Astrocyte (in vitro differentiated cells and primary cell): Measurements from ENCODE around the gene MICAL3.

Experiments
- EZH2 ChIP-seq: IDR thresholded peaks from 2 replicates; pipeline ENCODE4 v1.6.1; 2012; ENCODE audit warnings: mild to moderate bottlenecking, low read length, inconsistent platforms; ENCODE audit not compliant: insufficient read depth
- TF ChIP-seq, protein P1 (sequence below): IDR thresholded peaks from 2 replicates; pipeline ENCODE4 v1.5.1; 2011; ENCODE audit warnings: low read depth, mild to moderate bottlenecking, inconsistent platforms, low read length, moderate library complexity; ENCODE audit not compliant: insufficient read depth

DNA sequence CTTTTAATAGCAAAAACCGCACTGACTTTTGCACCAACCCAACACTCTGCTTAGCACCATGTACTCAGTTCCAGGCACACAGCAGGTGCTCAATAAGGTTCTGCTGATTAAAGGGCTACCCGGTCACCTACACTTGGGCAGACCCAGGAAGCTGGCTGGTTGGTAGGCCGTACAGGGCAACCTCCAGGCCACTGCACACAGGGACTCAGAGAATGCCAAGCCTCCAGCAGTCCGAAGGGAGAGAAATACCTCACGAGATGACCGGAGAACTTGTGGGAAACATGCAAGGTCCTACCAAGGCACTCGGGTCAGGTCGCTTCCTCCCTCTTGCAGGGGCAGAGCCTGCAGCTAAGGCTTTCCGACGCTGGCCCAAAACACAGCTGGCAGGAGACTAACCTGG, 109.2 kb downstream of the MICAL3 start:
- no peak for TF ChIP-seq EZH2
- TF ChIP-seq, protein P1, sequence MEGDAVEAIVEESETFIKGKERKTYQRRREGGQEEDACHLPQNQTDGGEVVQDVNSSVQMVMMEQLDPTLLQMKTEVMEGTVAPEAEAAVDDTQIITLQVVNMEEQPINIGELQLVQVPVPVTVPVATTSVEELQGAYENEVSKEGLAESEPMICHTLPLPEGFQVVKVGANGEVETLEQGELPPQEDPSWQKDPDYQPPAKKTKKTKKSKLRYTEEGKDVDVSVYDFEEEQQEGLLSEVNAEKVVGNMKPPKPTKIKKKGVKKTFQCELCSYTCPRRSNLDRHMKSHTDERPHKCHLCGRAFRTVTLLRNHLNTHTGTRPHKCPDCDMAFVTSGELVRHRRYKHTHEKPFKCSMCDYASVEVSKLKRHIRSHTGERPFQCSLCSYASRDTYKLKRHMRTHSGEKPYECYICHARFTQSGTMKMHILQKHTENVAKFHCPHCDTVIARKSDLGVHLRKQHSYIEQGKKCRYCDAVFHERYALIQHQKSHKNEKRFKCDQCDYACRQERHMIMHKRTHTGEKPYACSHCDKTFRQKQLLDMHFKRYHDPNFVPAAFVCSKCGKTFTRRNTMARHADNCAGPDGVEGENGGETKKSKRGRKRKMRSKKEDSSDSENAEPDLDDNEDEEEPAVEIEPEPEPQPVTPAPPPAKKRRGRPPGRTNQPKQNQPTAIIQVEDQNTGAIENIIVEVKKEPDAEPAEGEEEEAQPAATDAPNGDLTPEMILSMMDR, result no peak
